ENCODE data around the gene MAML3.

The MAML3 gene

GRCh38 chr4:139738846-139739613 lies 415.0 kb downstream of the MAML3 start:
- no peak for DNase-seq

GRCh38 chr4:139736661-139737060 lies 417.3 kb downstream of the MAML3 start:
- no peak for DNase-seq

- DNase-seq: no peak
These were observed 417.7 kb downstream of the MAML3 start for GRCh38 chr4:139736274-139736660.

GRCh38 chr4:139735381-139736273 lies 418.4 kb downstream of the MAML3 start:
- peak in 28 of 58 donors; percentile 1 to 55 (median 24) for DNase-seq

GRCh38 chr4:139734875-139735380 lies 419.1 kb downstream of the MAML3 start:
- peak in 57 of 58 donors; percentile 37 to 91 (median 79) for DNase-seq

DNA sequence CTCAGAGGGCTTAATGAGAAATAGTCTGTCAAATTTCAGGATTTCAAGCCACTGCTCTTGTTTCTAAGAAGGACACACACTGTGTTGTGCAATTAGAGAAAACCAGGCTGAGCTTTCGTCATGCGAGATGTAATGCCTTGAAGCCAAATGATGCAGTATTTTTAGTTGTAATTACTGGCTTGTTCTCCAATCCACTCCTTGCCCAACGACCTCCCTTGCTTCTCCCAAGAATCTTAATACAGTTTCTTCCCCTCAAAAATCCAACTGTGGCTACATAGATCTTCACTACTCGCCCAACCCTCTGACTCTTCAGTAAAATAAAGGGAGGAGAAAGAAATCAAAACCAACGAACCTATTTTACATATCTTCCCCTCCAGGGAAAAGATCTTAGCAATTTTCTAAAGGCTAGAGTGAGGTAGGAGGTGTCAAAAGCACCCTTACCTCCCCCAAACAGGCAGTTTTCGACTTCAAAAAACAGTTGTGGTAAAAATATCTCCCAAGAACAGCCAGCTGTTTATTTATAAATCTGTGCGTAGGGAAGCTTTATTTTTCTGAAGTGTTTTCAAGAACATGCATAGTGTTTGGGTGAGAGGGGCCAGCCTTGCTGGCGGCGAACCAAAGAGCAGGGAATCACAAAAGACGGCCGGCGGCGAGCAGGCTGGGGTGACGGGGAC lies 419.6 kb downstream of the MAML3 start:
- peak in 9 of 58 donors; percentile 4 to 45 (median 21) for DNase-seq

DNA sequence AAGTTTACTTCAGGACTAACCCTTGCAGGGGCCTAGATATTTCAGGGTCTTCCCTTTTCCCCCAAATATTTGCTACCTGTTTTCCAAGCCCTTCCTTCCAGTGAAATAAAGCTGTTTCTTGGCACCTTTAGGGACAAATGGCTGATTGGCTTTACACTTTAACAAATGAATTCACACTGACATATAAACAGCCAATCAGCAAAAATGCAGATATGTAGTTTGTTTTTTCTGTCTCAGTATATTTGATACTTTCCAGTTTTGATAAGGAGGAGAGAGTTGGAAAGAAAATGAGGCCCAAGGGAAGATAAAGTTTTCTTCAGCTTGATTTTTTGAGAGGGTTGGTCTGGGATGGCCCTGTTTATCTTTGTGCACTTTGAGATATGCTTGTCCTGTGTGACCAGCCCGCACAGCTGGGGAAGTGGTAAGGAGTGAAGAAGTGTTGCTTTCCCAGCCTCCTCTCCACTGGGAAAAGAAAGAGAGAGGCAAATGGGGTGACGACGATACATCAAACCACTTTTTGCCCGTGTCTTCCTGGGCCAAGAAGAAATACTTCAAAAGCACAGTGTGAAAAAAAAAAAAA lies 420.9 kb downstream of the MAML3 start:
- DNase-seq: no peak

- no peak for DNase-seq
These were observed 425.1 kb downstream of the MAML3 start for GRCh38 chr4:139728840-139729239.

GRCh38 chr4:139728146-139728545 lies 425.8 kb downstream of the MAML3 start:
- no peak for DNase-seq

- no peak for DNase-seq
These were observed 427.4 kb downstream of the MAML3 start for GRCh38 chr4:139726615-139727014.

- no peak for DNase-seq
These were observed 428.7 kb downstream of the MAML3 start for GRCh38 chr4:139725236-139725635.

- DNase-seq: no peak
These were observed 432.2 kb downstream of the MAML3 start for GRCh38 chr4:139721789-139722188.

GRCh38 chr4:139720806-139721205 lies 433.2 kb downstream of the MAML3 start:
- DNase-seq: no peak

- no peak for DNase-seq
These were observed 434.4 kb downstream of the MAML3 start for GRCh38 chr4:139719381-139720101.

- no peak for DNase-seq
These were observed 435.2 kb downstream of the MAML3 start for GRCh38 chr4:139718833-139719232.

- DNase-seq: no peak
These were observed 435.6 kb downstream of the MAML3 start for GRCh38 chr4:139718358-139718757.

GRCh38 chr4:139715746-139716391 lies 438.1 kb downstream of the MAML3 start:
- no peak for DNase-seq

- no peak for DNase-seq
These were observed 441.1 kb downstream of the MAML3 start for GRCh38 chr4:139712882-139713281.

GRCh38 chr4:139711461-139711860 lies 442.5 kb downstream of the MAML3 start:
- no peak for DNase-seq

- DNase-seq: no peak
These were observed 443.9 kb downstream of the MAML3 start for GRCh38 chr4:139710073-139710472.
